Measurements from ENCODE around the gene HS3ST6. TPM values are rescaled to one million over a fixed set of nuclear protein-coding genes. Genes with fewer than 3 reads are reported as not detected.

Gene HS3ST6
- total RNA-seq, 1 donor from 2014 or later, result 4.4 TPM

DNA sequence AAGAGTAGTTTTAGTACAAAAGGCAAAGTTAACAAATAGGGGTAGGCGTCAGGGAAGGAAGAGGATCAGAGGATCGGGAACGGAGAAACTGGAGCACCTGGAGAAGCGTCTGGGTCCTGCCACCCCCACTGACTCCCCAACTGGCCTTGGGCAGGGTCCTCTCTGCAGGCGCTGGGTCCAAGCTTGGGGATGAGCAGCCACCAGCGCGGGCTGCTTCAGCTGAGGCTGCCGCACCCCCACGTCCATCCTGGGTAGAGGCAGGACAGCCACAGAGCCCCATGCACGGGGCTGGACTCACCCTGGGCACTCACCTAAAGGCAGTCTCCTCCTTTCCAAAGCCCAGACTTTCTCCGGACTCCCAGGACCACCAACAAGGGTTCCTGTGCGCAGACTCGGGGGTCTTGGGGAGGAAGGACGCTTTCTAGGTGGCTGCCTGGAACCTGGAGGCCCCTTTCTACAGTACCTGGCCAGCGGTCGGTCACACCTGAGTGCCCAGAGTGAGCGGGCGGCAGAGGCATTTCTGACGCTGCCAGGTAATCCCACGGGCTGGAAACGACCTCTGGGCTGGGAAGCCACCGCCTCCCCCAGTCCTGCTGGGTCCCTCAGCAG lies 1.1 kb downstream of the HS3ST6 start:
- peak overlapping the region; percentile 21 to 39 for H3K4me3 ChIP-seq
- no peaks in the 10 kb centered on the region for H3K36me3 ChIP-seq
- intact Hi-C loops (cut with DNase I), result no loop called here
- no peak for DNase-seq (ENCODE audit: extremely low spot score in 2 of 2)
- H3K9me3 ChIP-seq, result no peaks in the 10 kb centered on the region
- H3K27me3 ChIP-seq, result no peaks in the 10 kb centered on the region
- peak overlapping the region; percentile 16 for H3K27ac ChIP-seq
- H3K4me1 ChIP-seq, result peaks cover 46% of the 10 kb centered on the region
- TF ChIP-seq POLR2A (IDR thresholded peaks at IDR 0.05) (no peak), POLR2AphosphoS5 (IDR thresholded peaks at IDR 0.05; ENCODE audit: insufficient read depth in 1 of 2, low read depth in 1 of 2) (no peak)
- TF ChIP-seq, protein P1, sequence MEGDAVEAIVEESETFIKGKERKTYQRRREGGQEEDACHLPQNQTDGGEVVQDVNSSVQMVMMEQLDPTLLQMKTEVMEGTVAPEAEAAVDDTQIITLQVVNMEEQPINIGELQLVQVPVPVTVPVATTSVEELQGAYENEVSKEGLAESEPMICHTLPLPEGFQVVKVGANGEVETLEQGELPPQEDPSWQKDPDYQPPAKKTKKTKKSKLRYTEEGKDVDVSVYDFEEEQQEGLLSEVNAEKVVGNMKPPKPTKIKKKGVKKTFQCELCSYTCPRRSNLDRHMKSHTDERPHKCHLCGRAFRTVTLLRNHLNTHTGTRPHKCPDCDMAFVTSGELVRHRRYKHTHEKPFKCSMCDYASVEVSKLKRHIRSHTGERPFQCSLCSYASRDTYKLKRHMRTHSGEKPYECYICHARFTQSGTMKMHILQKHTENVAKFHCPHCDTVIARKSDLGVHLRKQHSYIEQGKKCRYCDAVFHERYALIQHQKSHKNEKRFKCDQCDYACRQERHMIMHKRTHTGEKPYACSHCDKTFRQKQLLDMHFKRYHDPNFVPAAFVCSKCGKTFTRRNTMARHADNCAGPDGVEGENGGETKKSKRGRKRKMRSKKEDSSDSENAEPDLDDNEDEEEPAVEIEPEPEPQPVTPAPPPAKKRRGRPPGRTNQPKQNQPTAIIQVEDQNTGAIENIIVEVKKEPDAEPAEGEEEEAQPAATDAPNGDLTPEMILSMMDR (IDR thresholded peaks at IDR 0.05), result no peak

DNA sequence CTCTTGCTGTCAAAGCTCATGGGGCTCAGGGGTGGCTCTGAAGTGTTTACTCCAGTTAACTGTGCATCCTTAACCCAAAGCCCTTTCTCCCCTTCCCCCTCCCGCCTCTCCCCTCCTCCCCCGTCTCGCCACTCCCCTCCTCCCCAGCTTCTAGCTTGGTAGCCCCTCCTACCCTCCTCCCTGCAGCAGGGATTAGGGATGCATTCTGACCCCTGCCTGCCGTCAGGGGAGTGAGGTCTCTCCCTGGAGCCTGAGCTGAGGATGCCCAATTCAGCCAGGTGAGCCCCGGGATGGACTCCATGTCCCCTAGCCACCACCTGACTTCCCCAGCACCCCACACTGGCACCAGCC lies 1.6 kb downstream of the HS3ST6 start:
- intact Hi-C loops (cut with DNase I), result no loop called here
- peak overlapping the region; percentile 66 for H3K27ac ChIP-seq
- no peak for DNase-seq (ENCODE audit: extremely low spot score in 2 of 2)
- no peaks in the 10 kb centered on the region for H3K27me3 ChIP-seq
- no peaks in the 10 kb centered on the region for H3K36me3 ChIP-seq
- H3K9me3 ChIP-seq, result no peaks in the 10 kb centered on the region
- H3K4me1 ChIP-seq, result peaks cover 46% of the 10 kb centered on the region
- no peak for TF ChIP-seq POLR2AphosphoS5 (IDR thresholded peaks at IDR 0.05; ENCODE audit: insufficient read depth in 1 of 2, low read depth in 1 of 2)
- peak overlapping the region in 1 of 2 donors; percentile 39 for H3K4me3 ChIP-seq

DNA sequence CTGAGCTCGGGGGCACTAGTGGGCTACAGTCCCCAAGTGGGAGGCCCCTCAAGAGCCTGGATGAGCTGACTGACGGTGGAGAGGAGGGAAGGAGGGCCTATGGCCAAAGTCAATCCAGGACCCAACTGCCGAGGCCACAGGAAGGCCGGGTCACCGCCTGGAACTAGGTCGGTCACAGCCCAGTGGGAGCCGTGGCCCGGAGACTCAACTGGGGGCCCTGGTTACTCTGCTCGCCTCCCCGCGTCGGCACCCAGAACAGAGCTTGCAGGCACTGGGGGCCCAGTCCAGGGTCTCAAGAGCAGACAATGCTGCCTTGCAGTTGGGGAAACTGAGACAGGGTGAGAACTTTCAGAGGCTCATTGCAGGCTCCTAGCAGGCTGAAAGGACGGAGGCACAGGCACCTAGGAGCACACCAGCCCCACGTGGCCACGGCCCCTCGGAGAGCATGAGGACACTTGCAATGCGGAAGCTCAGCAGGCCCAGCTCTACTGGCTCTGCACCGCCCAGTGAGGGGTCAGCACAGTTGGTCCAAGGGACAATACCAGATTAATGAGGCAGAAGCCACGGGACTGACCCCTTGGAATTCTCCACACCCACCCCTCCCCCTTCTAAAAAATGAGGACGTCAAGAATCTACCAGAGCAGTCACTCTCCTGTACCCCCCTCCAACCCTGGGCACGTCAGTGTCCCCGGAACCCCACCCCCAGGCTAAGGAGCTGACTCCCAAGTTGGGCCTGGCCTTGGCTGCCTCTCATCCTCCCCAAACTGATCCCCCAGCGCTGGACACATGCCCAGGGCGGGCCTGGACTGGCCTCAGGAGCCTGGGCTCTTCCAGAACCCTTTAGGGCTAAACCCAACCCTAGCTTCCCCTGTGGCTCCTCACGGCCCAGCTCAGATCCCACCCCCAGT lies 2.2 kb downstream of the HS3ST6 start:
- no peak for DNase-seq (ENCODE audit: extremely low spot score in 2 of 2)
- peak overlapping the region; percentile 66 for H3K27ac ChIP-seq
- intact Hi-C loops (cut with DNase I), result no loop called here

DNA sequence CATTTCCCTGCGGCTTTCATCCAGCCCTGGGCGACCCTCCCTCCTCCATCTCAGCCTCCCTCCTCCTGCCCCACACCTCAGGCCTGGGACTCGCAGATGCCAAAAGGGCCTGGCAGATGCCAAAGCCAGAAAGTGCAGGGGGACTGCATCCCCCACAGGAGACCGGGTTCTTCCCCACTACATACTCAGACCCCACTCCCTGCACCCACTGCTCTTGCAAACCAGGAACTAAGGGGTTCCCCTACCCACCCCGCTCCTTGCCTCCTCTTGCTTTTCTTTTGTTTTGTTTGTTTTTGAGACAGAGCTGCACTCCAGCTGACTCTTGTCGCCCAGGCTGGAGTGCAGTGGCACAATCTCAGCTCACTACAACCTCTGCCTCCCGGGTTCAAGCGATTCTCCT lies 3.2 kb downstream of the HS3ST6 start:
- peaks cover 53% of the 10 kb centered on the region for H3K4me1 ChIP-seq

More for the DNA sequence above, 2.2 kb downstream of the HS3ST6 start:
- Histone ChIP-seq H3K4me1 (peaks cover 46% of the 10 kb centered on the region), H3K9me3 (no peaks in the 10 kb centered on the region), H3K27me3 (no peaks in the 10 kb centered on the region), H3K4me3 (peak overlapping the region in 1 of 2 donors; percentile 39), H3K36me3 (no peaks in the 10 kb centered on the region)
- TF ChIP-seq, protein P1 (IDR thresholded peaks at IDR 0.05), result no peak
- no peak for TF ChIP-seq POLR2AphosphoS5 (IDR thresholded peaks at IDR 0.05; ENCODE audit: insufficient read depth in 1 of 2, low read depth in 1 of 2)
- no peak for TF ChIP-seq POLR2A (IDR thresholded peaks at IDR 0.05)

DNA sequence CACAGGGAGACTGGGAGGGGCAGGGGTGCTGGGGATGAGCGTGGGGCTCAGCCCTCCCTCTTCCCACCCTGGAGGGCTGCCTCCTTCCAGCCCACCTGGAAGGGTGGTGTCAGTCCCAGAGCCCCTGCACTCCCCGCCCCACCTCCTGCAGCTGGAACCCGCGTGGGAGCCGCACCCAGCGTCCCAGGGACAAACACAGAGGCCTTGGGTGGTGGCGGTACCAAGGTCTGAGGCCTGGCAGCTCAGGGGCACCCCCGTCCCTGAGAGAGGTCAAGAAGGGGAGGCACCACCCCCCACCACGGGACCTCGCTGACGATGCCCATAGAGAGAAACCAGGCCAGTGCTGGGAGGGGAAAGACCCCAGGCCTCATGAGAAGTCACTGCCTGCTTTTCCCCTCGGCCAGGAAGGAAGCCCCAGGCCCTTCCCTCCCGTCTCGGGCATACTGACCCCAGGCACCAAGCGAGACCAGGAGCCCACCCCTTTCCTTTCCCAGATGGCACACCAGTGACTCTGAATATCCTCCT lies 4.1 kb downstream of the HS3ST6 start:
- Histone ChIP-seq H3K4me1 (peaks cover 48% of the 10 kb centered on the region), H3K9me3 (no peaks in the 10 kb centered on the region), H3K4me3 (peak overlapping the region in 1 of 2 donors; percentile 4), H3K27me3 (no peaks in the 10 kb centered on the region), H3K27ac (peak overlapping the region; percentile 79), H3K36me3 (no peaks in the 10 kb centered on the region)
- TF ChIP-seq, protein P1 (IDR thresholded peaks at IDR 0.05), result no peak
- TF ChIP-seq POLR2AphosphoS5 (IDR thresholded peaks at IDR 0.05; ENCODE audit: insufficient read depth in 1 of 2, low read depth in 1 of 2) (no peak), POLR2A (IDR thresholded peaks at IDR 0.05) (no peak)
- intact Hi-C loops (cut with DNase I), result no loop called here
- DNase-seq (ENCODE audit: extremely low spot score in 2 of 2), result no peak

More for the DNA sequence above, 3.2 kb downstream of the HS3ST6 start:
- no peaks in the 10 kb centered on the region for H3K27me3 ChIP-seq
- H3K9me3 ChIP-seq, result no peaks in the 10 kb centered on the region
- no peak overlapping the region for H3K4me3 ChIP-seq
- no peaks in the 10 kb centered on the region for H3K36me3 ChIP-seq
- DNase-seq (ENCODE audit: extremely low spot score in 2 of 2), result no peak
- intact Hi-C loops (cut with DNase I), result no loop called here
- H3K27ac ChIP-seq, result peak overlapping the region; percentile 79
- TF ChIP-seq POLR2AphosphoS5 (IDR thresholded peaks at IDR 0.05; ENCODE audit: insufficient read depth in 1 of 2, low read depth in 1 of 2) (no peak), POLR2A (IDR thresholded peaks at IDR 0.05) (no peak)
- TF ChIP-seq, protein P1 (IDR thresholded peaks at IDR 0.05), result no peak

Measured in vagina (tissue), 2 donors.